GM21526 (cell line): Measurements from ENCODE around the gene SPON1.
"Not testable (repeated sequence)": the region's sequence is repeated elsewhere in the genome, so short reads cannot be mapped to it uniquely, and the experiment has no call there.

Experiments used
- ATAC-seq: cut with Tn5 transposase; IDR thresholded peaks from one replicate; pipeline ENCODE4 v1.9.1; 2021; ENCODE audit warnings: moderate library complexity; ENCODE audit not compliant: unreplicated experiment, low FRiP score

The SPON1 gene

GRCh38 chr11:14173679-14174078, 211.2 kb downstream of the SPON1 start:
- not testable (repeated sequence) for ATAC-seq

- ATAC-seq = no peak
These were observed 216.7 kb downstream of the SPON1 start for GRCh38 chr11:14179116-14179820.

- no peak for ATAC-seq
These were observed 218.6 kb downstream of the SPON1 start for GRCh38 chr11:14181121-14181520.

GRCh38 chr11:14182833-14183364, 220.4 kb downstream of the SPON1 start:
- ATAC-seq = no peak

GRCh38 chr11:14184028-14184940, 221.8 kb downstream of the SPON1 start:
- ATAC-seq = no peak

GRCh38 chr11:14185461-14185860, 222.9 kb downstream of the SPON1 start:
- no peak for ATAC-seq

GRCh38 chr11:14186046-14186775, 223.7 kb downstream of the SPON1 start:
- ATAC-seq = no peak

- ATAC-seq = no peak
These were observed 227.4 kb downstream of the SPON1 start for GRCh38 chr11:14189874-14190273.

- ATAC-seq = no peak
These were observed 228.7 kb downstream of the SPON1 start for GRCh38 chr11:14190992-14191778.

- no peak for ATAC-seq
These were observed 231.1 kb downstream of the SPON1 start for GRCh38 chr11:14193644-14194043.

GRCh38 chr11:14202251-14203196, 240.0 kb downstream of the SPON1 start:
- ATAC-seq = peak; percentile 83

GRCh38 chr11:14203321-14203720, 240.8 kb downstream of the SPON1 start:
- ATAC-seq = no peak

- no peak for ATAC-seq
These were observed 250.5 kb downstream of the SPON1 start for GRCh38 chr11:14212986-14213385.

GRCh38 chr11:14218728-14219127, 256.2 kb downstream of the SPON1 start:
- ATAC-seq = no peak

GRCh38 chr11:14223636-14224288, 261.2 kb downstream of the SPON1 start:
- no peak for ATAC-seq

- ATAC-seq = no peak
These were observed 261.9 kb downstream of the SPON1 start for GRCh38 chr11:14224395-14224794.

GRCh38 chr11:14225666-14226065, 263.1 kb downstream of the SPON1 start:
- no peak for ATAC-seq

GRCh38 chr11:14228356-14228755, 265.8 kb downstream of the SPON1 start:
- ATAC-seq = no peak
